ENCODE results near the gene SLC25A53.
"Not testable (repeated sequence)": the region's sequence is repeated elsewhere in the genome, so short reads cannot be mapped to it uniquely, and the experiment has no call there.

The SLC25A53 gene

DNA sequence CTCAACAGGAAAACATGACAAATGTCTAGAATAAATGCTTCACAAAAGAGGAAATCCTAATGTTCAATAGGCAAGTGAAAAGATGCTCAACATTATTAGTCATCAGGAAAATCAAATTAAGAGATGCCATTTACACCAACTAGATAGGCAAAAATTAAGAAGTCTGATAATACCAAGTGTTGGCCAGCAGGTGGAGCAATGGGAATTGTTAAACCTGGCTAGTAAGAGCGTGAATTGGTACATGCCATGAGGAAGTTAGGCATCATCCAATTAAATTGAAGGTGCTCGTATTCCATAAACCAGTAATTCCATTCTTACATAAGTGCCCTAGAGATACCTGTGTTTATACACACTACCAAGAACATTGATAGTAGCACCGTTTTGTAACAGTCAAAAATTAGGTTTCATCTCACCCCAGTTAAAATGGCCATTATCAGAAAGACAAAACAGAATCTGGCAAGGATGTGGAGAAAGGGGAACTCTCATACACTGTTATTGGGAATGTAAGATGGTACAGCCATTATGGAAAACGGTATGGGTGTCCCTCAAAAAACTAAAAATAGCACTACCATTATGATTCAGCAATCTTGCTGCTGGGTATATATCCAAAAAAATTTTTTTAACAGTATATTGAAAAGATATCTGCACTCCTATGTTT lies 58.5 kb downstream of the SLC25A53 start:
- no peak for DNase-seq (ENCODE audit: insufficient read length)

GRCh38 chrX:104085919-104086318 lies 70.9 kb downstream of the SLC25A53 start:
- FAIRE-seq = no peak
- no peak for TF ChIP-seq POLR2AphosphoS5 (IDR thresholded peaks at IDR 0.05; ENCODE audit: low read depth, low read length)
- no peak for TF ChIP-seq POLR2A (IDR thresholded peaks at IDR 0.05; ENCODE audit: low read depth, low read length)
- TF ChIP-seq TAF1 (IDR thresholded peaks at IDR 0.05; ENCODE audit: borderline replicate concordance, low read depth, low read length) = no peak
- DNase-seq (ENCODE audit: insufficient read length) = no peak

More for the DNA sequence above, 58.5 kb downstream of the SLC25A53 start:
- TF ChIP-seq POLR2A (IDR thresholded peaks at IDR 0.05; ENCODE audit: low read depth, low read length) = no peak
- no peak for TF ChIP-seq POLR2AphosphoS5 (IDR thresholded peaks at IDR 0.05; ENCODE audit: low read depth, low read length)
- no peak for TF ChIP-seq TAF1 (IDR thresholded peaks at IDR 0.05; ENCODE audit: borderline replicate concordance, low read depth, low read length)
- peak; percentile 96 for FAIRE-seq

DNA sequence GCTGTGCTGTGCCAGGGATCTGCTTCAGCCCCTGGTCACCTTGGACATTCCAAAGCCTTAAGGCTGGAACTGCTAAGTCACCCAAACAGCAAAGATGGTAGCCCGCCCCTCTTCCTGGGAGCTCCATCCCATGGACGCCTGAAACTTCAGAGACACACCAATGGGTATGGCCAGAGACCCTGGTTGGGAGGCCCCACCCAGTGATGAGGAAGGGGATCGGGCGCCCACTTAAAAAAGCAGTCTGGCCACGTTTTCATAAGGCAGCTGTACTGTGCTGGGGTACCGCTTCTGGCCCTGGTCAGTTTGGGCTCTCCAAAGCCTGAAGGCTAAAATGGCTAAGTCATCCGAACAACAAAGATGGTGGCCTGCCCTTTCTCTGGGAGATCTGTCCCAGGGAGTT lies 71.3 kb downstream of the SLC25A53 start:
- FAIRE-seq (no peak), DNase-seq (ENCODE audit: insufficient read length) (no peak)
- TF ChIP-seq POLR2A (IDR thresholded peaks at IDR 0.05; ENCODE audit: low read depth, low read length) (no peak), TAF1 (IDR thresholded peaks at IDR 0.05; ENCODE audit: borderline replicate concordance, low read depth, low read length) (no peak), POLR2AphosphoS5 (IDR thresholded peaks at IDR 0.05; ENCODE audit: low read depth, low read length) (no peak)

GRCh38 chrX:104084534-104085277 lies 72.1 kb downstream of the SLC25A53 start:
- FAIRE-seq (no peak), DNase-seq (ENCODE audit: insufficient read length) (no peak)
- no peak for TF ChIP-seq POLR2AphosphoS5 (IDR thresholded peaks at IDR 0.05; ENCODE audit: low read depth, low read length)
- TF ChIP-seq TAF1 (IDR thresholded peaks at IDR 0.05; ENCODE audit: borderline replicate concordance, low read depth, low read length) = no peak
- no peak for TF ChIP-seq POLR2A (IDR thresholded peaks at IDR 0.05; ENCODE audit: low read depth, low read length)

- TF ChIP-seq POLR2A (IDR thresholded peaks at IDR 0.05; ENCODE audit: low read depth, low read length) = no peak
- no peak for TF ChIP-seq TAF1 (IDR thresholded peaks at IDR 0.05; ENCODE audit: borderline replicate concordance, low read depth, low read length)
- TF ChIP-seq POLR2AphosphoS5 (IDR thresholded peaks at IDR 0.05; ENCODE audit: low read depth, low read length) = no peak
- FAIRE-seq = no peak
- DNase-seq (ENCODE audit: insufficient read length) = no peak
Observed at GRCh38 chrX:104084063-104084462, 72.7 kb downstream of the SLC25A53 start.

GRCh38 chrX:104077854-104078253 lies 79.0 kb downstream of the SLC25A53 start:
- not testable (repeated sequence) for FAIRE-seq; DNase-seq (ENCODE audit: insufficient read length)

GRCh38 chrX:104075778-104076445 lies 80.9 kb downstream of the SLC25A53 start, which contains the start of gene TMSB15C:
Gene TMSB15C (minus strand): TSS chrX:104076236.
- not testable (repeated sequence) for DNase-seq (ENCODE audit: insufficient read length); FAIRE-seq

GRCh38 chrX:104062636-104063035 lies 94.2 kb downstream of the SLC25A53 start:
- not testable (repeated sequence) for DNase-seq (ENCODE audit: insufficient read length); FAIRE-seq

- FAIRE-seq = peak; percentile 30
- not testable (repeated sequence) for DNase-seq (ENCODE audit: insufficient read length)
Observed at GRCh38 chrX:104054956-104055355, 101.9 kb downstream of the SLC25A53 start.

All from GM12892 (cell line).